PC-9 (cell line): ENCODE data around the gene GCK.

ENCODE experiments used
- EZH2 ChIP-seq: fragments of 200-600 bp; sonication (generic); IDR thresholded peaks from 2 replicates; pipeline ENCODE4 v1.8.0; 2017; ENCODE audit warnings: antibody characterized with exemption, low read depth
- TF ChIP-seq, protein P1 (sequence below): fragments of 200-600 bp; sonication (generic); conservative IDR thresholded peaks from 2 replicates; pipeline ENCODE4 v1.6.1; 2017; ENCODE audit warnings: mixed run types, antibody characterized with exemption, mild to moderate bottlenecking, moderate library complexity

DNA sequence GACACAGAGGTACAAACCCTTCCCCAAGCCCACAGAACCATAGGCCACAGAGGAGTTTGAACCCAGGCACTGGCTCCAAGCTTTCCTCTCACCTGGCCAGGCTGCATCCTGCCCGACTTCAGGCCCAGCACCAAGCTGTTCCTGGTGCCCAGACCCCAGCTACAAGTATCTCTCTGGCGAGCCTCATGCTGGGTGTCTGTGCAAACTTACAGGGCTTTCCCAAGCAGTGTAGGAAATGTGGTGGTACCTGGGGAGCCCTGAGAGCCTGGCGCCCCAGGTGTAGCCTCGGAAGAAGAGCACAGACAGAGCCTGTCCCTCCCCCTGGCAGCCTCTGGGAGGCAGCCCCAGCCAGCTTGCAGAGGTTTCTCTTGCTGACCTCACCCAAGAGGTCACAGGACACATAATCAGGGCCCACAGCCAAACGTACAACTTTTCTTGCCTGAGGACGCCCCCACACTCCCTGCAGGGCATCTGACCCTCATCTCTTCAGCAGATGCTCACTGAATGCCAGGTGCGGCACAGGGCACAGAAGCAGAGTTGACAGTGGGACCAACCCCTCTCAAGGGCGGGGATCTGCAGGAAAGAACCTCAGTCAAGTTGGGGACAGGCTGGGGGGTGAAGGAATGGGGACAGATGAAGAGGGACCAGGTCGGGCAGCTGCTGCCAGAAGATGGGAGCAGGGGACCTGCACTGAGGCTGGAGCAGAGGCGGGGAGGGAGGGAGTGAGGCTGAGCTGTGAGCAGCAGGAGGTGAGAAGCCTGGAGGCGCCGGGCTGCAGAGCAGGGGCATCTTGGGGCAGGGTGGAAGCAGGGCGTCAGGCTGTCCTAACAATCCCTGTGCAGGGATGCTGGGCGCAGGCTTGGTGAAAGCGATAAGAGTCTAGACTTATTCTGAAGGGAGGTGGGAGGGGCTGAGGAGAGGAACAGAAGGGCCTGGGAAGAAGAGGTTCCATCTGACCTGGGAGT is 31.8 kb downstream of the GCK start:
- TF ChIP-seq EZH2 = no peak
- TF ChIP-seq, protein P1, sequence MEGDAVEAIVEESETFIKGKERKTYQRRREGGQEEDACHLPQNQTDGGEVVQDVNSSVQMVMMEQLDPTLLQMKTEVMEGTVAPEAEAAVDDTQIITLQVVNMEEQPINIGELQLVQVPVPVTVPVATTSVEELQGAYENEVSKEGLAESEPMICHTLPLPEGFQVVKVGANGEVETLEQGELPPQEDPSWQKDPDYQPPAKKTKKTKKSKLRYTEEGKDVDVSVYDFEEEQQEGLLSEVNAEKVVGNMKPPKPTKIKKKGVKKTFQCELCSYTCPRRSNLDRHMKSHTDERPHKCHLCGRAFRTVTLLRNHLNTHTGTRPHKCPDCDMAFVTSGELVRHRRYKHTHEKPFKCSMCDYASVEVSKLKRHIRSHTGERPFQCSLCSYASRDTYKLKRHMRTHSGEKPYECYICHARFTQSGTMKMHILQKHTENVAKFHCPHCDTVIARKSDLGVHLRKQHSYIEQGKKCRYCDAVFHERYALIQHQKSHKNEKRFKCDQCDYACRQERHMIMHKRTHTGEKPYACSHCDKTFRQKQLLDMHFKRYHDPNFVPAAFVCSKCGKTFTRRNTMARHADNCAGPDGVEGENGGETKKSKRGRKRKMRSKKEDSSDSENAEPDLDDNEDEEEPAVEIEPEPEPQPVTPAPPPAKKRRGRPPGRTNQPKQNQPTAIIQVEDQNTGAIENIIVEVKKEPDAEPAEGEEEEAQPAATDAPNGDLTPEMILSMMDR = no peak
